ENCODE measurements around the gene ST7.

The ST7 gene

GRCh38 chr7:117274951-117275350, 321.6 kb downstream of the ST7 start:
- H3K4me3 ChIP-seq (ENCODE audit: control insufficient read depth, low read depth, low read length) = no peak overlapping the region
- no peak for TF ChIP-seq CTCF (conservative IDR thresholded peaks at IDR 0.05; ENCODE audit: control insufficient read depth, insufficient read depth, low read depth, low read length)
- peak; percentile 53 for DNase-seq (ENCODE audit: low read depth)

- H3K4me3 ChIP-seq (ENCODE audit: control insufficient read depth, low read depth, low read length) = no peak overlapping the region
- TF ChIP-seq CTCF (conservative IDR thresholded peaks at IDR 0.05; ENCODE audit: control insufficient read depth, insufficient read depth, low read depth, low read length) = no peak
- peak; percentile 15 for DNase-seq (ENCODE audit: low read depth)
Observed at GRCh38 chr7:117277576-117277975, 324.3 kb downstream of the ST7 start.

- no peak overlapping the region for H3K4me3 ChIP-seq (ENCODE audit: control insufficient read depth, low read depth, low read length)
- TF ChIP-seq CTCF (conservative IDR thresholded peaks at IDR 0.05; ENCODE audit: control insufficient read depth, insufficient read depth, low read depth, low read length) = no peak
- no peak for DNase-seq (ENCODE audit: low read depth)
Observed at GRCh38 chr7:117278040-117278439, 324.7 kb downstream of the ST7 start.

GRCh38 chr7:117279203-117279602, 325.9 kb downstream of the ST7 start:
- TF ChIP-seq CTCF (conservative IDR thresholded peaks at IDR 0.05; ENCODE audit: control insufficient read depth, insufficient read depth, low read depth, low read length) = no peak
- no peak for DNase-seq (ENCODE audit: low read depth)
- H3K4me3 ChIP-seq (ENCODE audit: control insufficient read depth, low read depth, low read length) = no peak overlapping the region
